Neural progenitor cell (in vitro differentiated cells): ENCODE measurements around the gene DDO. TPM values are rescaled to one million over a fixed set of nuclear protein-coding genes. Genes with fewer than 3 reads are reported as not detected.

Experiments used
- DNase-seq: peaks from one replicate; pipeline ENCODE4 v3.0.0-alpha.2; 2016; ENCODE audit warnings: low spot score
- H2AFZ ChIP-seq: fragments of 200-600 bp; sonication (generic); replicated peaks from 2 replicates; pipeline ENCODE4 v1.6.1; 2016; ENCODE audit warnings: antibody characterized with exemption
- H3F3A ChIP-seq: fragments of 200-600 bp; sonication (generic); 2 replicates; pipeline ENCODE4 v1.6.1; 2016; ENCODE audit warnings: antibody characterized with exemption, low read depth
- H3K27ac ChIP-seq: fragments of 200-600 bp; sonication (generic); 2 replicates; pipeline ENCODE4 v1.5.1; 2016; ENCODE audit warnings: mild to moderate bottlenecking
- H3K27me3 ChIP-seq: fragments of 200-600 bp; sonication (generic); 2 replicates; pipeline ENCODE4 v1.6.1; 2016; ENCODE audit warnings: mild to moderate bottlenecking, moderate library complexity
- H3K36me3 ChIP-seq: fragments of 200-600 bp; sonication (generic); 2 replicates; pipeline ENCODE4 v1.5.1; 2016
- H3K4me1 ChIP-seq: fragments of 200-600 bp; sonication (generic); 2 replicates; pipeline ENCODE4 v1.6.1; 2016; ENCODE audit warnings: mixed run types
- H3K4me2 ChIP-seq: fragments of 200-600 bp; sonication (generic); 2 replicates; pipeline ENCODE4 v1.6.1; 2016
- H3K4me3 ChIP-seq: fragments of 200-600 bp; sonication (generic); 2 replicates; pipeline ENCODE4 v1.5.1; 2016
- H3K79me2 ChIP-seq: fragments of 200-600 bp; sonication (generic); 2 replicates; pipeline ENCODE4 v1.6.1; 2016; ENCODE audit warnings: low read depth
- H3K9ac ChIP-seq: fragments of 200-600 bp; sonication (generic); 2 replicates; pipeline ENCODE4 v1.6.1; 2016
- H3K9me3 ChIP-seq: fragments of 200-600 bp; sonication (generic); 2 replicates; pipeline ENCODE4 v1.5.1; 2016; ENCODE audit warnings: low read depth
- H4K20me1 ChIP-seq: fragments of 200-600 bp; sonication (generic); 2 replicates; pipeline ENCODE4 v1.6.1; 2016; ENCODE audit warnings: low read depth
- H3K27ac Mint-ChIP-seq: 3 replicates; pipeline ENCODE4 v1.8.0; 2021; ENCODE audit warnings: mixed read lengths
- H3K27me3 Mint-ChIP-seq: 2 replicates; pipeline ENCODE4 v1.8.0; 2022; ENCODE audit warnings: low read depth, mild to moderate bottlenecking, inconsistent platforms, moderate library complexity, mixed read lengths; ENCODE audit not compliant: insufficient read depth
- H3K36me3 Mint-ChIP-seq: 3 replicates; pipeline ENCODE4 v1.8.0; 2021; ENCODE audit warnings: mixed read lengths
- H3K4me1 Mint-ChIP-seq: 3 replicates; pipeline ENCODE4 v1.8.0; 2021; ENCODE audit warnings: mixed read lengths
- H3K4me3 Mint-ChIP-seq: 3 replicates; pipeline ENCODE4 v1.8.0; 2021; ENCODE audit warnings: mild to moderate bottlenecking, moderate library complexity, mixed read lengths
- H3K9me3 Mint-ChIP-seq: 3 replicates; pipeline ENCODE4 v1.8.0; 2020; ENCODE audit warnings: mixed read lengths
- EZH2 ChIP-seq: fragments of 200-600 bp; sonication (generic); IDR thresholded peaks from 2 replicates; pipeline ENCODE4 v1.6.1; 2017; ENCODE audit warnings: antibody characterized with exemption, mild to moderate bottlenecking, moderate library complexity
- EZH2phosphoT487 ChIP-seq: fragments of 200-600 bp; sonication (generic); IDR thresholded peaks from 2 replicates; pipeline ENCODE4 v1.6.1; 2017; ENCODE audit warnings: antibody characterized with exemption
- total RNA-seq: library from RNA; depleted of rRNA; stranded (reverse); fragments of >200 nt; gene quantifications from 2 replicates; pipeline ENCODE4 v1.2.3, GENCODE V29; 2015; ENCODE audit warnings: low replicate concordance
- TF ChIP-seq, protein P1 (sequence below): fragments of 200-600 bp; sonication (generic); IDR thresholded peaks from 2 replicates; pipeline ENCODE4 v1.5.1; 2017; ENCODE audit warnings: antibody characterized with exemption, mild to moderate bottlenecking

DDO gene
- total RNA-seq, 1 donor from 2014 or later, result not detected

- peaks cover 9% of the 10 kb centered on the region for H3K4me1 Mint-ChIP-seq
Observed at GRCh38 chr6:110456694-110457093, 41.3 kb upstream of the DDO start.

GRCh38 chr6:110449541-110449895 is 34.1 kb upstream of the DDO start:
- peaks cover 11% of the 10 kb centered on the region for H3F3A ChIP-seq
- no peak for TF ChIP-seq EZH2
- TF ChIP-seq EZH2phosphoT487, result no peak
- TF ChIP-seq, protein P1, sequence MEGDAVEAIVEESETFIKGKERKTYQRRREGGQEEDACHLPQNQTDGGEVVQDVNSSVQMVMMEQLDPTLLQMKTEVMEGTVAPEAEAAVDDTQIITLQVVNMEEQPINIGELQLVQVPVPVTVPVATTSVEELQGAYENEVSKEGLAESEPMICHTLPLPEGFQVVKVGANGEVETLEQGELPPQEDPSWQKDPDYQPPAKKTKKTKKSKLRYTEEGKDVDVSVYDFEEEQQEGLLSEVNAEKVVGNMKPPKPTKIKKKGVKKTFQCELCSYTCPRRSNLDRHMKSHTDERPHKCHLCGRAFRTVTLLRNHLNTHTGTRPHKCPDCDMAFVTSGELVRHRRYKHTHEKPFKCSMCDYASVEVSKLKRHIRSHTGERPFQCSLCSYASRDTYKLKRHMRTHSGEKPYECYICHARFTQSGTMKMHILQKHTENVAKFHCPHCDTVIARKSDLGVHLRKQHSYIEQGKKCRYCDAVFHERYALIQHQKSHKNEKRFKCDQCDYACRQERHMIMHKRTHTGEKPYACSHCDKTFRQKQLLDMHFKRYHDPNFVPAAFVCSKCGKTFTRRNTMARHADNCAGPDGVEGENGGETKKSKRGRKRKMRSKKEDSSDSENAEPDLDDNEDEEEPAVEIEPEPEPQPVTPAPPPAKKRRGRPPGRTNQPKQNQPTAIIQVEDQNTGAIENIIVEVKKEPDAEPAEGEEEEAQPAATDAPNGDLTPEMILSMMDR, result no peak
- H3K4me3 ChIP-seq, result no peak overlapping the region
- Mint-ChIP-seq H3K4me3 (no peak overlapping the region), H3K27ac (no peak overlapping the region), H3K4me1 (peaks cover 9% of the 10 kb centered on the region), H3K36me3 (no peaks in the 10 kb centered on the region), H3K9me3 (no peaks in the 10 kb centered on the region), H3K27me3 (no peaks in the 10 kb centered on the region)
- no peaks in the 10 kb centered on the region for H3K27me3 ChIP-seq
- H4K20me1 ChIP-seq, result no peaks in the 10 kb centered on the region
- H3K27ac ChIP-seq, result no peak overlapping the region
- peaks cover 27% of the 10 kb centered on the region for H3K4me1 ChIP-seq
- no peak overlapping the region for H3K4me2 ChIP-seq
- no peak for DNase-seq
- no peaks in the 10 kb centered on the region for H3K79me2 ChIP-seq
- H3K36me3 ChIP-seq, result no peaks in the 10 kb centered on the region
- no peak overlapping the region for H3K9ac ChIP-seq
- H3K9me3 ChIP-seq, result no peaks in the 10 kb centered on the region
- no peak overlapping the region for H2AFZ ChIP-seq

More at GRCh38 chr6:110456694-110457093, 41.3 kb upstream of the DDO start:
- no peak overlapping the region for H3K27ac ChIP-seq
- H3K4me3 ChIP-seq, result no peak overlapping the region
- H3K9ac ChIP-seq, result no peak overlapping the region
- H3K27me3 Mint-ChIP-seq, result peaks cover 4% of the 10 kb centered on the region
- H3K36me3 Mint-ChIP-seq, result no peaks in the 10 kb centered on the region
- no peak overlapping the region for H3K4me2 ChIP-seq
- H3K36me3 ChIP-seq, result no peaks in the 10 kb centered on the region
- H3K4me3 Mint-ChIP-seq, result no peak overlapping the region
- H3K79me2 ChIP-seq, result no peaks in the 10 kb centered on the region
- TF ChIP-seq, protein P1, result no peak
- TF ChIP-seq EZH2, result no peak
- TF ChIP-seq EZH2phosphoT487, result no peak
- H3K4me1 ChIP-seq, result peaks cover 22% of the 10 kb centered on the region
- no peak overlapping the region for H2AFZ ChIP-seq
- H4K20me1 ChIP-seq, result no peaks in the 10 kb centered on the region
- DNase-seq, result no peak
- H3K9me3 ChIP-seq, result peaks cover under 1% of the 10 kb centered on the region
- H3K27ac Mint-ChIP-seq, result no peak overlapping the region
- H3K9me3 Mint-ChIP-seq, result peaks cover 5% of the 10 kb centered on the region
- peaks cover 11% of the 10 kb centered on the region for H3F3A ChIP-seq
- no peaks in the 10 kb centered on the region for H3K27me3 ChIP-seq

GRCh38 chr6:110448846-110449540 is 33.6 kb upstream of the DDO start:
- peaks cover 7% of the 10 kb centered on the region for H3K4me1 Mint-ChIP-seq
- no peaks in the 10 kb centered on the region for H3K36me3 Mint-ChIP-seq
- no peak overlapping the region for H2AFZ ChIP-seq

More at GRCh38 chr6:110448846-110449540, 33.6 kb upstream of the DDO start:
- no peaks in the 10 kb centered on the region for H3K27me3 ChIP-seq
- no peak overlapping the region for H3K4me2 ChIP-seq
- no peaks in the 10 kb centered on the region for H3K9me3 Mint-ChIP-seq
- H3F3A ChIP-seq, result peaks cover 8% of the 10 kb centered on the region
- H3K36me3 ChIP-seq, result no peaks in the 10 kb centered on the region
- H4K20me1 ChIP-seq, result no peaks in the 10 kb centered on the region
- H3K4me3 Mint-ChIP-seq, result no peak overlapping the region
- H3K27ac ChIP-seq, result no peak overlapping the region
- H3K9me3 ChIP-seq, result no peaks in the 10 kb centered on the region
- no peaks in the 10 kb centered on the region for H3K27me3 Mint-ChIP-seq
- no peak for DNase-seq
- TF ChIP-seq, protein P1, result no peak
- TF ChIP-seq EZH2phosphoT487 (no peak), EZH2 (no peak)
- no peaks in the 10 kb centered on the region for H3K79me2 ChIP-seq
- peaks cover 24% of the 10 kb centered on the region for H3K4me1 ChIP-seq
- no peak overlapping the region for H3K4me3 ChIP-seq
- no peak overlapping the region for H3K9ac ChIP-seq
- no peak overlapping the region for H3K27ac Mint-ChIP-seq
